HCT116 (cell line): ENCODE measurements around the gene COBL. TPM values are rescaled to one million over a fixed set of nuclear protein-coding genes. Genes with fewer than 3 reads are reported as not detected.

Source experiments
- ATAC-seq: fragments of 200-7000 bp; cut with Tn5 transposase; 2 replicates; pipeline ENCODE4 v1.9.1; 2020; ENCODE audit warnings: mild to moderate bottlenecking, moderate library complexity
- BruUV-seq: library from RNA; stranded (reverse); fragments of 400-500 nt; replicated peaks from 2 replicates; lab custom pipeline; 2021; lab: Mats Ljungman, UMichigan
- CTCF ChIA-PET: fragments of 300-600 bp; sonication (Branson Sonifier 250); formaldehyde crosslinking; loops from one replicate; lab custom pipeline; 2021; ENCODE audit warnings: antibody characterized with exemption; lab: Charles Lee
- POLR2A ChIA-PET: fragments of 300-600, 350-600 bp; sonication (Branson Sonifier 250); formaldehyde crosslinking; loops from one replicate; lab custom pipeline; 2021; ENCODE audit warnings: antibody characterized with exemption; lab: Charles Lee
- RAD21 ChIA-PET, 2 experiments: fragments of 300-600 bp; sonication (Branson Sonifier 250); formaldehyde crosslinking; loops; one replicate each; lab custom pipeline; 2023; ENCODE audit warnings: low total read pairs in 2 of 2; ENCODE audit not compliant: uncharacterized antibody in 2 of 2, unreplicated experiment in 2 of 2, low non-redundant PET in 1 of 2; lab: Charles Lee
- DNase-seq: peaks from one replicate; pipeline ENCODE4 v3.0.0-alpha.2; 2010; ENCODE audit warnings: low read depth, low spot score
- H2AFZ ChIP-seq: fragments of 200-600 bp; shearing (Covaris generic), sonication (generic); 2 replicates; pipeline ENCODE4 v1.6.1; 2017; ENCODE audit warnings: low read depth, mixed run types, mixed read lengths, antibody characterized with exemption, low read length; ENCODE audit not compliant: poor library complexity, severe bottlenecking
- H3K27ac ChIP-seq: 2 replicates; pipeline ENCODE4 v1.5.1; 2012; ENCODE audit warnings: low read depth, low read length
- H3K27me3 ChIP-seq: fragments of 200-600 bp; sonication (generic); 2 replicates; pipeline ENCODE4 v1.6.1; 2016; ENCODE audit warnings: mixed run types, low read length, mixed read lengths; ENCODE audit not compliant: insufficient read depth
- H3K36me3 ChIP-seq, 2 experiments: fragments of 200-500 bp in 1 of 2; fragments of 200-600 bp in 1 of 2; sonication (Bioruptor generic) in 1 of 2; sonication (generic) in 1 of 2; 2 replicates each; pipeline versions ENCODE4 v1.5.1 to v1.6.1; 2014 to 2016; ENCODE audit warnings: low read length in 2 of 2, inconsistent platforms in 1 of 2, mixed read lengths in 1 of 2, mixed run types in 1 of 2; ENCODE audit not compliant: insufficient read depth in 2 of 2, control insufficient read depth in 1 of 2
- H3K4me1 ChIP-seq, 2 experiments: fragments of 200-600 bp in 1 of 2; sonication (generic) in 1 of 2; 2 replicates each; pipeline versions ENCODE4 v1.5.1 to v1.6.1; 2012 to 2017; ENCODE audit warnings: low read length in 2 of 2, inconsistent platforms in 1 of 2, mild to moderate bottlenecking in 1 of 2, mixed read lengths in 1 of 2, mixed run types in 1 of 2, moderate library complexity in 1 of 2; ENCODE audit not compliant: insufficient read depth in 2 of 2, control insufficient read depth in 1 of 2
- H3K4me2 ChIP-seq: fragments of 200-600 bp; sonication (generic); 2 replicates; pipeline ENCODE4 v1.6.1; 2017; ENCODE audit warnings: mixed run types, low read length, mixed read lengths
- H3K4me3 ChIP-seq, 2 experiments: fragments of 200-600 bp in 1 of 2; sonication (generic) in 1 of 2; replicated peaks in 1 of 2; 2 replicates each; pipeline ENCODE4 v1.5.1; 2011 to 2016; ENCODE audit warnings: low read length in 2 of 2, control low read depth in 1 of 2, low read depth in 1 of 2, mild to moderate bottlenecking in 1 of 2, mixed read lengths in 1 of 2, mixed run types in 1 of 2
- H3K79me2 ChIP-seq: fragments of 200-600 bp; sonication (generic); 2 replicates; pipeline ENCODE4 v1.6.1; 2017; ENCODE audit warnings: mild to moderate bottlenecking, mixed run types, low read length, moderate library complexity, mixed read lengths; ENCODE audit not compliant: insufficient read depth
- H3K9ac ChIP-seq: fragments of 200-600 bp; sonication (generic); 2 replicates; pipeline ENCODE4 v1.6.1; 2016; ENCODE audit warnings: low read length, mixed read lengths
- H3K9me2 ChIP-seq: fragments of 200-600 bp; sonication (generic), shearing (Covaris generic); 2 replicates; pipeline ENCODE4 v1.6.1; 2017; ENCODE audit warnings: mixed run types, mild to moderate bottlenecking, moderate library complexity; ENCODE audit not compliant: insufficient read depth
- H3K9me3 ChIP-seq, 2 experiments: fragments of 200-500 bp in 1 of 2; fragments of 200-600 bp in 1 of 2; sonication (Bioruptor generic) in 1 of 2; sonication (generic) in 1 of 2; 2 replicates each; pipeline ENCODE4 v1.6.1; 2014 to 2017; ENCODE audit warnings: low read length in 2 of 2, mixed read lengths in 2 of 2, inconsistent platforms in 1 of 2, low read depth in 1 of 2, mild to moderate bottlenecking in 1 of 2, mixed run types in 1 of 2, moderate library complexity in 1 of 2; ENCODE audit not compliant: control insufficient read depth in 1 of 2, insufficient read depth in 1 of 2
- H4K20me1 ChIP-seq: fragments of 200-600 bp; sonication (generic), shearing (Covaris generic); 2 replicates; pipeline ENCODE4 v1.6.1; 2017; ENCODE audit warnings: mixed run types, mild to moderate bottlenecking, moderate library complexity; ENCODE audit not compliant: insufficient read depth
- ATF3 ChIP-seq: IDR thresholded peaks from 2 replicates; pipeline ENCODE4 v1.6.1; 2012
- CBX3 ChIP-seq: IDR thresholded peaks from 2 replicates; pipeline ENCODE4 v1.6.1; 2012; ENCODE audit warnings: low read depth
- CTCF ChIP-seq, 3 experiments: fragments of 200-600 bp in 1 of 3; sonication (generic) in 1 of 3; IDR thresholded peaks in 2 of 3; conservative IDR thresholded peaks in 1 of 3; 2 replicates each; pipeline ENCODE4 v1.5.1; 2012 to 2017; ENCODE audit warnings: low read depth in 2 of 3, low read length in 2 of 3, antibody characterized with exemption in 1 of 3, borderline replicate concordance in 1 of 3, control low read depth in 1 of 3, mild to moderate bottlenecking in 1 of 3, mixed read lengths in 1 of 3, mixed run types in 1 of 3, moderate library complexity in 1 of 3; ENCODE audit not compliant: insufficient read depth in 1 of 3
- EZH2 ChIP-seq: fragments of 200-600 bp; sonication (generic); IDR thresholded peaks from 2 replicates; pipeline ENCODE4 v1.6.1; 2017; ENCODE audit warnings: antibody characterized with exemption, mixed run types
- JUND ChIP-seq: IDR thresholded peaks from 2 replicates; pipeline ENCODE4 v1.6.1; 2012
- POLR2AphosphoS5 ChIP-seq: IDR thresholded peaks from 2 replicates; pipeline ENCODE4 v1.6.1; 2011; ENCODE audit warnings: mild to moderate bottlenecking, low read depth, low read length, moderate library complexity
- RAD21 ChIP-seq: IDR thresholded peaks from 2 replicates; pipeline ENCODE4 v1.6.1; 2012; ENCODE audit warnings: low read depth, mild to moderate bottlenecking
- REST ChIP-seq: IDR thresholded peaks from 2 replicates; pipeline ENCODE4 v1.6.1; 2012; ENCODE audit warnings: low read depth
- SIN3A ChIP-seq: IDR thresholded peaks from 2 replicates; pipeline ENCODE4 v1.6.1; 2012; ENCODE audit warnings: low read depth
- SP1 ChIP-seq: IDR thresholded peaks from 2 replicates; pipeline ENCODE4 v1.6.1; 2012; ENCODE audit warnings: low read depth
- ZBTB33 ChIP-seq: IDR thresholded peaks from 2 replicates; pipeline ENCODE4 v1.6.1; 2011; ENCODE audit warnings: mild to moderate bottlenecking, low read length, moderate library complexity; ENCODE audit not compliant: insufficient replicate concordance; ENCODE audit errors: extremely low read depth
- ZFX ChIP-seq: fragments of 450-650 bp; IDR thresholded peaks from 2 replicates; pipeline ENCODE4 v1.6.1; 2017
- ZNF274 ChIP-seq: fragments of 200-500 bp; sonication (Bioruptor generic); IDR thresholded peaks from 2 replicates; pipeline ENCODE4 v1.6.1; 2014; ENCODE audit warnings: mild to moderate bottlenecking, low read depth, low read length, inconsistent platforms
- intact Hi-C: fragments of 100-400 bp; cut with micrococcal nuclease; formaldehyde crosslinking; loops from 2 replicates; pipeline ENCODE4 v1.10.0; 2022
- total RNA-seq: library from RNA; stranded (reverse); gene quantifications from one replicate; pipeline ENCODE4 v1.2.1, GENCODE V29; 2021; ENCODE audit not compliant: unreplicated experiment

The COBL gene
- total RNA-seq, 1 experiment from 2014 or later: 19.3 TPM

GRCh38 chr7:50973814-50974213 is 342.8 kb downstream of the COBL start (continued):
- no peak for TF ChIP-seq ZBTB33

- Histone ChIP-seq H2AFZ (peak overlapping the region; percentile 35), H4K20me1 (no peaks in the 10 kb centered on the region), H3K4me1 (peaks cover 0 to 5% of the 10 kb centered on the region in 2 experiments; a peak in 2 of 4 replicates), H3K4me2 (no peak overlapping the region), H3K79me2 (no peaks in the 10 kb centered on the region), H3K4me3 (no peak overlapping the region), H3K9ac (no peak overlapping the region), H3K27ac (no peak overlapping the region), H3K27me3 (no peaks in the 10 kb centered on the region), H3K9me2 (no peaks in the 10 kb centered on the region), H3K36me3 (no peaks in the 10 kb centered on the region), H3K9me3 (no peaks in the 10 kb centered on the region)
- ChIA-PET CTCF (interaction anchor here (1.0 kb wide), 1 partner anchor 9 kb away, joined by 4 read pairs; no protein-coding TSS in a partner anchor), POLR2A (no interaction called here), RAD21 (interaction anchor here in 1 of 2 experiments (0.6 kb wide), 1 partner anchor 374 kb away, joined by 3 read pairs; no protein-coding TSS in a partner anchor)
- no peak for DNase-seq
- intact Hi-C loops: no loop called here
- BruUV-seq: no TSS peak
- peak; percentile 84 for ATAC-seq
- TF ChIP-seq ZFX (no peak), EZH2 (no peak), SIN3A (no peak), REST (no peak), ATF3 (no peak), RAD21 (no peak), SP1 (no peak), POLR2AphosphoS5 (no peak), JUND (no peak), CTCF (IDR thresholded peaks at IDR 0.05 in 2 of 3, conservative IDR thresholded peaks at IDR 0.05 in 1 of 3; ENCODE audit: borderline replicate concordance in 1 of 3, insufficient read depth in 1 of 3, low read depth in 2 of 3, low read length in 2 of 3) (no peak), CBX3 (no peak), ZBTB33 (no peak), ZNF274 (no peak)
Measured at GRCh38 chr7:50970092-50970491, 346.5 kb downstream of the COBL start.
